H9 (cell line): ENCODE data around the gene PTGIR. TPM values are rescaled to one million over a fixed set of nuclear protein-coding genes. Genes with fewer than 3 reads are reported as not detected.

ENCODE experiments used
- DNase-seq: peaks from one replicate; pipeline ENCODE4 v3.0.0-alpha.2; 2017
- H2AFZ ChIP-seq: one replicate; pipeline ENCODE4 v1.6.1; 2013; ENCODE audit warnings: mild to moderate bottlenecking, low read length, control low read depth, moderate library complexity
- H2AK5ac ChIP-seq: 2 replicates; pipeline ENCODE4 v1.6.1; 2013; ENCODE audit warnings: low read length, control low read depth, mixed read lengths; ENCODE audit not compliant: insufficient read length
- H2BK120ac ChIP-seq: one replicate; pipeline ENCODE4 v1.6.1; 2013; ENCODE audit warnings: low read depth, mild to moderate bottlenecking, low read length, control low read depth, inconsistent platforms; ENCODE audit not compliant: poor library complexity, severe bottlenecking
- H2BK12ac ChIP-seq: 2 replicates; pipeline ENCODE4 v1.6.1; 2013; ENCODE audit warnings: low read length, control low read depth, mixed read lengths, low read depth; ENCODE audit not compliant: insufficient read length
- H2BK15ac ChIP-seq: 2 replicates; pipeline ENCODE4 v1.6.1; 2013; ENCODE audit warnings: low read depth, low read length, control low read depth
- H2BK20ac ChIP-seq: one replicate; pipeline ENCODE4 v1.6.1; 2013; ENCODE audit warnings: low read depth, mild to moderate bottlenecking, low read length, control low read depth, inconsistent platforms; ENCODE audit not compliant: poor library complexity, severe bottlenecking
- H2BK5ac ChIP-seq: 2 replicates; pipeline ENCODE4 v1.6.1; 2013; ENCODE audit warnings: low read length, control low read depth, mixed read lengths; ENCODE audit not compliant: insufficient read length
- H3K14ac ChIP-seq: 2 replicates; pipeline ENCODE4 v1.6.1; 2013; ENCODE audit warnings: low read length, control low read depth; ENCODE audit not compliant: insufficient read depth
- H3K18ac ChIP-seq: 2 replicates; pipeline ENCODE4 v1.6.1; 2013; ENCODE audit warnings: low read depth, mild to moderate bottlenecking, mixed read lengths, low read length, control low read depth; ENCODE audit not compliant: insufficient read length
- H3K23ac ChIP-seq: 2 replicates; pipeline ENCODE4 v1.6.1; 2013; ENCODE audit warnings: low read length, control low read depth, mixed read lengths, low read depth; ENCODE audit not compliant: insufficient read length
- H3K23me2 ChIP-seq: 2 replicates; pipeline ENCODE4 v1.6.1; 2013; ENCODE audit warnings: low read depth, mild to moderate bottlenecking, mixed read lengths, low read length, control low read depth; ENCODE audit not compliant: insufficient read length, poor library complexity, severe bottlenecking
- H3K27ac ChIP-seq: 2 replicates; pipeline ENCODE4 v1.5.1; 2013; ENCODE audit warnings: low read length, control low read depth, mixed read lengths, low read depth; ENCODE audit not compliant: insufficient read length
- H3K27me3 ChIP-seq: 2 replicates; pipeline ENCODE4 v1.6.1; 2013; ENCODE audit warnings: low read length, control low read depth, inconsistent platforms; ENCODE audit not compliant: insufficient read depth
- H3K4ac ChIP-seq: 2 replicates; pipeline ENCODE4 v1.6.1; 2013; ENCODE audit warnings: low read depth, mild to moderate bottlenecking, control low read depth, inconsistent platforms, low read length, moderate library complexity
- H3K4me1 ChIP-seq: 2 replicates; pipeline ENCODE4 v1.6.1; 2013; ENCODE audit warnings: low read length, control low read depth, inconsistent platforms; ENCODE audit not compliant: insufficient read depth
- H3K4me2 ChIP-seq: 2 replicates; pipeline ENCODE4 v1.6.1; 2013; ENCODE audit warnings: low read length, control low read depth, mixed read lengths; ENCODE audit not compliant: insufficient read length, insufficient read depth
- H3K56ac ChIP-seq: 2 replicates; pipeline ENCODE4 v1.6.1; 2013; ENCODE audit warnings: low read depth, mild to moderate bottlenecking, mixed read lengths, low read length, control low read depth; ENCODE audit not compliant: insufficient read length
- H3K79me1 ChIP-seq: 2 replicates; pipeline ENCODE4 v1.6.1; 2013; ENCODE audit warnings: low read depth, mild to moderate bottlenecking, moderate library complexity, low read length, control low read depth, inconsistent platforms; ENCODE audit not compliant: insufficient read depth, poor library complexity, severe bottlenecking
- H3K79me2 ChIP-seq: 2 replicates; pipeline ENCODE4 v1.6.1; 2013; ENCODE audit warnings: low read length, control low read depth, inconsistent platforms; ENCODE audit not compliant: insufficient read depth
- H3K9ac ChIP-seq: 2 replicates; pipeline ENCODE4 v1.6.1; 2013; ENCODE audit warnings: low read length, control low read depth, mixed read lengths; ENCODE audit not compliant: insufficient read length; ENCODE audit errors: extremely low read depth
- H3K9me3 ChIP-seq: one replicate; pipeline ENCODE4 v1.6.1; 2013; ENCODE audit warnings: low read depth, low read length, inconsistent platforms; ENCODE audit not compliant: control insufficient read depth
- H3T11ph ChIP-seq: one replicate; pipeline ENCODE4 v1.6.1; 2013; ENCODE audit warnings: mild to moderate bottlenecking, low read length, control low read depth, inconsistent platforms
- H4K20me1 ChIP-seq: one replicate; pipeline ENCODE4 v1.6.1; 2013; ENCODE audit not compliant: control insufficient read depth, insufficient read length, insufficient read depth
- H4K5ac ChIP-seq: 2 replicates; pipeline ENCODE4 v1.6.1; 2013; ENCODE audit warnings: low read depth, mild to moderate bottlenecking, mixed read lengths, low read length, control low read depth; ENCODE audit not compliant: insufficient read length
- H4K8ac ChIP-seq: replicated peaks from 2 replicates; pipeline ENCODE4 v1.6.1; 2013; ENCODE audit warnings: low read length, control low read depth, mixed read lengths, low read depth; ENCODE audit not compliant: insufficient read length
- H4K91ac ChIP-seq: 2 replicates; pipeline ENCODE4 v1.6.1; 2013; ENCODE audit warnings: low read depth, mild to moderate bottlenecking, moderate library complexity, mixed read lengths, low read length, control low read depth; ENCODE audit not compliant: insufficient read length
- H3K27ac Mint-ChIP-seq, 3 experiments: 2 replicates in 2 of 3; 3 replicates in 1 of 3; pipeline ENCODE4 v1.8.0; 2020 to 2021; ENCODE audit warnings: mixed read lengths in 3 of 3, mild to moderate bottlenecking in 1 of 3, moderate library complexity in 1 of 3
- H3K27me3 Mint-ChIP-seq: 2 replicates; pipeline ENCODE4 v1.8.0; 2021; ENCODE audit warnings: low read depth, mild to moderate bottlenecking, moderate library complexity, mixed read lengths
- H3K36me3 Mint-ChIP-seq, 3 experiments: 2 replicates in 2 of 3; 3 replicates in 1 of 3; pipeline ENCODE4 v1.8.0; 2020 to 2021; ENCODE audit warnings: low read depth in 3 of 3, mixed read lengths in 3 of 3; ENCODE audit not compliant: insufficient read depth in 1 of 3
- H3K4me1 Mint-ChIP-seq, 2 experiments: 2 replicates each; pipeline ENCODE4 v1.8.0; 2020; ENCODE audit warnings: mixed read lengths in 2 of 2
- H3K4me3 Mint-ChIP-seq, 2 experiments: 2 replicates in 1 of 2; 3 replicates in 1 of 2; pipeline ENCODE4 v1.8.0; 2020 to 2021; ENCODE audit warnings: mild to moderate bottlenecking in 2 of 2, mixed read lengths in 2 of 2, moderate library complexity in 1 of 2
- H3K9me3 Mint-ChIP-seq, 2 experiments: 2 replicates in 1 of 2; 3 replicates in 1 of 2; pipeline ENCODE4 v1.8.0; 2020; ENCODE audit warnings: mild to moderate bottlenecking in 2 of 2, mixed read lengths in 2 of 2, moderate library complexity in 1 of 2
- WGBS: extraction: QIAGEN DNeasy Blood & Tissue Kit; methylation state at CpG from one replicate; pipeline ENCODE4 v1.1.7; 2013; ENCODE audit warnings: missing lambda C conversion rate, low lambda C conversion rate, mixed read lengths; ENCODE audit not compliant: insufficient read length; ENCODE audit errors: extremely low coverage; 5-methylcytosine and 5-hydroxymethylcytosine counted together
- total RNA-seq: library from RNA; stranded (reverse); gene quantifications from 2 replicates; pipeline ENCODE4 v1.2.1, GENCODE V29; 2021
- TF ChIP-seq, protein P1 (sequence below): fragments of 200-600 bp; sonication (generic); conservative IDR thresholded peaks from 3 replicates; pipeline ENCODE4 v1.8.0; 2021; ENCODE audit warnings: antibody characterized with exemption, mild to moderate bottlenecking

The PTGIR gene
- total RNA-seq, 1 experiment from 2014 or later, result not detected

- H3K4me2 ChIP-seq, result no peak overlapping the region
- H3K4me1 ChIP-seq, result no peaks in the 10 kb centered on the region
- no peak overlapping the region for H2BK15ac ChIP-seq
- Mint-ChIP-seq H3K9me3 (no peaks in the 10 kb centered on the region; a peak in 1 of 5 replicates), H3K4me3 (no peak overlapping the region), H3K4me1 (peaks cover 0 to 7% of the 10 kb centered on the region in 2 experiments; a peak in 3 of 4 replicates), H3K27me3 (peaks cover 4% of the 10 kb centered on the region), H3K27ac (no peak overlapping the region), H3K36me3 (no peaks in the 10 kb centered on the region)
- H3K14ac ChIP-seq, result no peak overlapping the region
- no peaks in the 10 kb centered on the region for H3K9me3 ChIP-seq
- no peak overlapping the region for H3K27ac ChIP-seq
- TF ChIP-seq, protein P1, sequence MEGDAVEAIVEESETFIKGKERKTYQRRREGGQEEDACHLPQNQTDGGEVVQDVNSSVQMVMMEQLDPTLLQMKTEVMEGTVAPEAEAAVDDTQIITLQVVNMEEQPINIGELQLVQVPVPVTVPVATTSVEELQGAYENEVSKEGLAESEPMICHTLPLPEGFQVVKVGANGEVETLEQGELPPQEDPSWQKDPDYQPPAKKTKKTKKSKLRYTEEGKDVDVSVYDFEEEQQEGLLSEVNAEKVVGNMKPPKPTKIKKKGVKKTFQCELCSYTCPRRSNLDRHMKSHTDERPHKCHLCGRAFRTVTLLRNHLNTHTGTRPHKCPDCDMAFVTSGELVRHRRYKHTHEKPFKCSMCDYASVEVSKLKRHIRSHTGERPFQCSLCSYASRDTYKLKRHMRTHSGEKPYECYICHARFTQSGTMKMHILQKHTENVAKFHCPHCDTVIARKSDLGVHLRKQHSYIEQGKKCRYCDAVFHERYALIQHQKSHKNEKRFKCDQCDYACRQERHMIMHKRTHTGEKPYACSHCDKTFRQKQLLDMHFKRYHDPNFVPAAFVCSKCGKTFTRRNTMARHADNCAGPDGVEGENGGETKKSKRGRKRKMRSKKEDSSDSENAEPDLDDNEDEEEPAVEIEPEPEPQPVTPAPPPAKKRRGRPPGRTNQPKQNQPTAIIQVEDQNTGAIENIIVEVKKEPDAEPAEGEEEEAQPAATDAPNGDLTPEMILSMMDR, result no peak
- H3K79me1 ChIP-seq, result no peaks in the 10 kb centered on the region
- no peak overlapping the region for H3K56ac ChIP-seq
- H4K8ac ChIP-seq, result no peak overlapping the region
- H2AK5ac ChIP-seq, result no peak overlapping the region
- H3K4ac ChIP-seq, result no peak overlapping the region
- H3T11ph ChIP-seq, result no peak overlapping the region
- no peak overlapping the region for H2BK5ac ChIP-seq
- no peak overlapping the region for H3K23ac ChIP-seq
- H2AFZ ChIP-seq, result no peak overlapping the region
- no peaks in the 10 kb centered on the region for H3K79me2 ChIP-seq
- H2BK20ac ChIP-seq, result no peak overlapping the region
- no peak overlapping the region for H4K91ac ChIP-seq
- DNase-seq, result no peak
- H3K18ac ChIP-seq, result no peak overlapping the region
- H3K27me3 ChIP-seq, result no peaks in the 10 kb centered on the region
- H2BK120ac ChIP-seq, result no peak overlapping the region
- H3K23me2 ChIP-seq, result no peaks in the 10 kb centered on the region
- H4K5ac ChIP-seq, result no peak overlapping the region
- no peak overlapping the region for H3K9ac ChIP-seq
- H2BK12ac ChIP-seq, result no peak overlapping the region
- no peaks in the 10 kb centered on the region for H4K20me1 ChIP-seq
- WGBS, result no CpG with 5 or more reads among the region's 4 CpGs
These were observed 46.4 kb downstream of the PTGIR start for GRCh38 chr19:46578450-46578849.
